Colonic mucosa (tissue), 4 donors: ENCODE measurements around the gene OGFOD1. TPM values are rescaled to one million over a fixed set of nuclear protein-coding genes. Genes with fewer than 3 reads are reported as not detected.
"Not testable (repeated sequence)": the region's sequence is repeated elsewhere in the genome, so short reads cannot be mapped to it uniquely, and the experiment has no call there.

Experiments
- DNase-seq: peaks from one replicate; pipeline ENCODE4 v3.0.0-alpha.2; 2020
- H3K27ac ChIP-seq: fragments of 200-600 bp; one replicate; pipeline ENCODE4 v1.8.0; 2021
- H3K27me3 ChIP-seq: fragments of 200-600 bp; one replicate; pipeline ENCODE4 v1.8.0; 2021
- H3K36me3 ChIP-seq: fragments of 200-600 bp; one replicate; pipeline ENCODE4 v1.8.0; 2021
- H3K4me1 ChIP-seq: fragments of 200-600 bp; one replicate; pipeline ENCODE4 v1.8.0; 2021; ENCODE audit warnings: mild to moderate bottlenecking
- H3K4me3 ChIP-seq: fragments of 200-600 bp; one replicate; pipeline ENCODE4 v1.8.0; 2021
- H3K9ac ChIP-seq, 2 donors: one replicate each; pipeline ENCODE4 v1.7.0; 2013; ENCODE audit warnings: control low read depth in 2 of 2, low read depth in 2 of 2, low read length in 2 of 2
- H3K9me3 ChIP-seq: fragments of 200-600 bp; one replicate; pipeline ENCODE4 v1.8.0; 2021
- intact Hi-C: fragments of 100-400 bp; cut with DNase I; formaldehyde crosslinking; loops from one replicate; pipeline ENCODE4 v1.14.1; 2022
- total RNA-seq, 2 donors: library from RNA; stranded (reverse); fragmentation: NEBNext Ultra II Directional in 1 of 2; extraction: Animal tissue kit (Norgen Biotek cat#: 25700) in 1 of 2; gene quantifications; one replicate each; pipeline ENCODE4 v1.2.1, GENCODE V29; 2021
- TF ChIP-seq, protein P1 (sequence below): fragments of 200-600 bp; IDR thresholded peaks from one replicate; pipeline ENCODE4 v1.8.0; 2022; ENCODE audit warnings: antibody characterized with exemption, mild to moderate bottlenecking
- donor health status: healthy.
- donor health status: DM: no; HTN: no; CAD: no.
- donor health status: DM: no; HTN: no; CAD: no.

Gene OGFOD1
- total RNA-seq, 2 donors from 2014 or later = 20.3 to 33.0 TPM

DNA sequence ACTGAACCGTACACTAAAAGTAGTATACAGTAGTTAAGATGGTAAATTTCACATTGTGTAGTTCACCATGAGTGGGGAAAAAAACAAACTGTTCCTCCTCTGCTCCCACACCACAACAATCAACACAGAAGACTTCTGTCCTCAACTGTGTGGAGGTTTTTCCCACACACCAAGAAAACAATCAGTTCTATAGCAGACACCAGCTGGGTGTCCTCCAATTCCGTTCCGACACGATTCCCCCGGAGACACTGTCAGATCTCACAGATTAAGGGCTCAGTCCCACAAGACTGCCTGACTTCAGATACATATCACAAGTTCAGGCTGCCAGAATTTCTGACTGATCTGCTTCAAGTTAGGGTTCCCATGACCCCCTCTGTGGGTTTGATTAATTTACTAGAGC lies 36.7 kb downstream of the OGFOD1 start:
- H3K36me3 ChIP-seq = no peaks in the 10 kb centered on the region
- H3K4me3 ChIP-seq = no peak overlapping the region
- intact Hi-C loops = no loop called here
- no peak overlapping the region for H3K27ac ChIP-seq
- no peaks in the 10 kb centered on the region for H3K9me3 ChIP-seq
- TF ChIP-seq, protein P1, sequence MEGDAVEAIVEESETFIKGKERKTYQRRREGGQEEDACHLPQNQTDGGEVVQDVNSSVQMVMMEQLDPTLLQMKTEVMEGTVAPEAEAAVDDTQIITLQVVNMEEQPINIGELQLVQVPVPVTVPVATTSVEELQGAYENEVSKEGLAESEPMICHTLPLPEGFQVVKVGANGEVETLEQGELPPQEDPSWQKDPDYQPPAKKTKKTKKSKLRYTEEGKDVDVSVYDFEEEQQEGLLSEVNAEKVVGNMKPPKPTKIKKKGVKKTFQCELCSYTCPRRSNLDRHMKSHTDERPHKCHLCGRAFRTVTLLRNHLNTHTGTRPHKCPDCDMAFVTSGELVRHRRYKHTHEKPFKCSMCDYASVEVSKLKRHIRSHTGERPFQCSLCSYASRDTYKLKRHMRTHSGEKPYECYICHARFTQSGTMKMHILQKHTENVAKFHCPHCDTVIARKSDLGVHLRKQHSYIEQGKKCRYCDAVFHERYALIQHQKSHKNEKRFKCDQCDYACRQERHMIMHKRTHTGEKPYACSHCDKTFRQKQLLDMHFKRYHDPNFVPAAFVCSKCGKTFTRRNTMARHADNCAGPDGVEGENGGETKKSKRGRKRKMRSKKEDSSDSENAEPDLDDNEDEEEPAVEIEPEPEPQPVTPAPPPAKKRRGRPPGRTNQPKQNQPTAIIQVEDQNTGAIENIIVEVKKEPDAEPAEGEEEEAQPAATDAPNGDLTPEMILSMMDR = no peak
- H3K4me1 ChIP-seq = no peaks in the 10 kb centered on the region
- H3K9ac ChIP-seq = no peak overlapping the region
- no peak for DNase-seq
- H3K27me3 ChIP-seq = no peaks in the 10 kb centered on the region

- intact Hi-C loops, H3K27ac ChIP-seq, H3K36me3 ChIP-seq, H3K27me3 ChIP-seq, H3K4me3 ChIP-seq, H3K4me1 ChIP-seq, DNase-seq, H3K9me3 ChIP-seq, H3K9ac ChIP-seq: not testable (repeated sequence)
Measured at GRCh38 chr16:56488868-56489267, 37.5 kb downstream of the OGFOD1 start.

DNA sequence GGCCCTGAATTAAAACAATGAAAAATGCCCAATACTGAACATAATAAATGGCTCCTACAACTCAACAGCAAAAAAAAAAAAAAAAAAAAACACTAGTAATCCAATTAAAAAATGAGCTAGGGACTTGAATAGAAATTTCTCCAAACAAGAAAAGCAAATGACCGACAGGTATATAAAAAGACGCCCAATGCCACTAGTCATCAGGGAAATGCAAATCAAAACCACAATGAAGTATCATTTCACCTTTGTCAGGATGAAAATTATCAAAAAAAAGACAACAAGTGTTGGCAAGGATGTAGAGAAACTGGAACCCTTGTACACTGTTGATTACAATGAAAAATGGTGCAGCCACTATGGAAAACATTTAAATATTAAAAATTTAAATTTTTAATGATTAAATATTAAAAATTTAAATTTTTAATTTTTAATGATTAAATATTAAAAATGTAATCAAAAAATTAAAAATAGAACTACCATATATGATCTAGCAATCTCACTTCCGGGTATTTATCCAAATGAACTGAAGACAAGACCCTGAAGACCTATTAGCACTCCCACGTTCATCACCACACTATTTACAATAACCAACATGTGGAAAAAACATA lies 40.4 kb downstream of the OGFOD1 start:
- TF ChIP-seq, protein P1 = no peak
- Histone ChIP-seq H3K4me3 (no peak overlapping the region), H3K4me1 (no peaks in the 10 kb centered on the region), H3K9ac (no peak overlapping the region), H3K27ac (no peak overlapping the region), H3K9me3 (no peaks in the 10 kb centered on the region), H3K36me3 (no peaks in the 10 kb centered on the region), H3K27me3 (no peaks in the 10 kb centered on the region)
- no peak for DNase-seq
- intact Hi-C loops = no loop called here

DNA sequence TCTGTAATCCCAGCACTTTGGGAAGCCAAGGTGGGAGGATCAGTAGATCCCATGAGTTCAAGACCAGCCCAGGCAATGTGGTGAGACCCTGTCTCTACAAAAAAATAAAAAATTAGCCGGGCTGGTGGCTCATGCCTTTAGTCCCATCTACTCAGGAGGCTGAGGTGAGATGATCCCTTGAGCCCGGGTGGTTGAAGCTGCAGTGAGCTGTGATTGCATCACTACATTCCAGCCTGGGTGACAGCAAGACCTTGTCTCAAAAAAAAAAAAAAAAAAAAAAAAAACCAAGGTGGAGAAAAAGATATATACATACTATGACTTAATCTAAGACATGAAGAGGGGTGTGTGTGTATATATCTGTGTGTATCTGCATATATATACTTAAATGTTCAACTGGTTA lies 41.8 kb downstream of the OGFOD1 start:
- H3K36me3 ChIP-seq = no peaks in the 10 kb centered on the region
- no peak overlapping the region for H3K27ac ChIP-seq
- H3K9me3 ChIP-seq = no peaks in the 10 kb centered on the region
- TF ChIP-seq, protein P1 = no peak
- DNase-seq = no peak
- no peak overlapping the region for H3K9ac ChIP-seq
- intact Hi-C loops = no loop called here
- no peak overlapping the region for H3K4me3 ChIP-seq
- H3K27me3 ChIP-seq = no peaks in the 10 kb centered on the region
- no peaks in the 10 kb centered on the region for H3K4me1 ChIP-seq

DNA sequence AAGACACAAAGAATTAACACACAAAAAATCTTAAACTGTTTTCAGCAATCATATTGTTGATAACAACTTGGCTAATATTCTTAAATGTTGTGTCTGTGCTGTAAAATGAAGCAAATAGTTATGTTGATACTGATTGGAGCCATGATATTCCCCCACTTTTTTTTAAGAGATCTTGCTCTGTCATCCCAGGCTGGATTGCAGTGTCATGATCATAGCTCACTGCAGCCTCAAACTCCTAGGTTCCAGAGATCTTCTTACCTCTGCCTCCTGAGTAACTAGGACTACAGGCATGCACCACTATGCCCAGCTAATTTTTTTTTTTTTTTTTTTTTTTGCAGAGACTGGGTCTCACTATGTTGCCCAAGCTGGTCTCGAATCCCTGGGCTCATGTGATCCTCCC lies 42.5 kb downstream of the OGFOD1 start:
- TF ChIP-seq, protein P1 = no peak

GRCh38 chr16:56505181-56505580 lies 53.8 kb downstream of the OGFOD1 start:
- Histone ChIP-seq H3K27ac (no peak overlapping the region), H3K9ac (no peak overlapping the region), H3K27me3 (no peaks in the 10 kb centered on the region), H3K9me3 (no peaks in the 10 kb centered on the region), H3K4me3 (no peak overlapping the region), H3K36me3 (peaks cover 4% of the 10 kb centered on the region), H3K4me1 (no peaks in the 10 kb centered on the region)
- TF ChIP-seq, protein P1 = no peak
- DNase-seq = no peak
- intact Hi-C loops = no loop called here

More for the DNA sequence above, 42.5 kb downstream of the OGFOD1 start:
- Histone ChIP-seq H3K27ac (no peak overlapping the region), H3K9ac (no peak overlapping the region), H3K36me3 (no peaks in the 10 kb centered on the region), H3K4me3 (no peak overlapping the region), H3K4me1 (no peaks in the 10 kb centered on the region), H3K27me3 (no peaks in the 10 kb centered on the region), H3K9me3 (no peaks in the 10 kb centered on the region)
- intact Hi-C loops = no loop called here
- DNase-seq = no peak
